ENCODE results near the gene MCOLN3.

The MCOLN3 gene

GRCh38 chr1:85048296-85049064 is at the start of gene MCOLN3:
MCOLN3 (minus strand) TSS chr1:85048500; CDS start chr1:85045360, 3,140 bp downstream.
- DNase-seq (ENCODE audit: low read depth) = no peak
- no peak for TF ChIP-seq CTCF (IDR thresholded peaks at IDR 0.05; ENCODE audit: control insufficient read depth, extremely low read depth, insufficient read depth)
- no peak within 1 kb of the TSS for H3K4me3 ChIP-seq (ENCODE audit: low read depth, low read length)

GRCh38 chr1:85093644-85094043 is 45.3 kb upstream of the MCOLN3 start:
- no peak overlapping the region for H3K4me3 ChIP-seq (ENCODE audit: low read depth, low read length)
- no peak for DNase-seq (ENCODE audit: low read depth)
- no peak for TF ChIP-seq CTCF (IDR thresholded peaks at IDR 0.05; ENCODE audit: control insufficient read depth, extremely low read depth, insufficient read depth)

- H3K4me3 ChIP-seq (ENCODE audit: low read depth, low read length) = no peak overlapping the region
- no peak for TF ChIP-seq CTCF (IDR thresholded peaks at IDR 0.05; ENCODE audit: control insufficient read depth, extremely low read depth, insufficient read depth)
- DNase-seq (ENCODE audit: low read depth) = no peak
Measured at GRCh38 chr1:85091671-85092280, 43.5 kb upstream of the MCOLN3 start.

GRCh38 chr1:85090225-85090624 is 41.9 kb upstream of the MCOLN3 start:
- TF ChIP-seq CTCF (IDR thresholded peaks at IDR 0.05; ENCODE audit: control insufficient read depth, extremely low read depth, insufficient read depth) = no peak
- H3K4me3 ChIP-seq (ENCODE audit: low read depth, low read length) = no peak overlapping the region
- DNase-seq (ENCODE audit: low read depth) = no peak

- no peak for DNase-seq (ENCODE audit: low read depth)
- H3K4me3 ChIP-seq (ENCODE audit: low read depth, low read length) = no peak overlapping the region
Measured at GRCh38 chr1:85089203-85089602, 40.9 kb upstream of the MCOLN3 start.

GRCh38 chr1:85088408-85088784 is 40.1 kb upstream of the MCOLN3 start:
- H3K4me3 ChIP-seq (ENCODE audit: low read depth, low read length) = no peak overlapping the region
- DNase-seq (ENCODE audit: low read depth) = no peak
- no peak for TF ChIP-seq CTCF (IDR thresholded peaks at IDR 0.05; ENCODE audit: control insufficient read depth, extremely low read depth, insufficient read depth)

More at GRCh38 chr1:85089203-85089602, 40.9 kb upstream of the MCOLN3 start:
- TF ChIP-seq CTCF (IDR thresholded peaks at IDR 0.05; ENCODE audit: control insufficient read depth, extremely low read depth, insufficient read depth) = no peak
